Measurements from ENCODE around the gene ABR. TPM values are rescaled to one million over a fixed set of nuclear protein-coding genes. Genes with fewer than 3 reads are reported as not detected.

ABR gene
- total RNA-seq, 4 donors from 2014 or later: 78.0 to 208 (median 106) TPM

- Histone ChIP-seq H3K4me1 (peaks cover 8% of the 10 kb centered on the region), H3K27me3 (no peaks in the 10 kb centered on the region), H3K4me3 (no peak overlapping the region), H3K36me3 (peaks cover 3% of the 10 kb centered on the region), H3K27ac (no peak overlapping the region), H3K9me3 (no peaks in the 10 kb centered on the region)
- DNase-seq (ENCODE audit: low spot score in 2 of 2): no peak
- no peak for TF ChIP-seq POLR2A (IDR thresholded peaks at IDR 0.05)
- no peak for TF ChIP-seq EP300 (IDR thresholded peaks at IDR 0.05)
- TF ChIP-seq POLR2AphosphoS5 (IDR thresholded peaks at IDR 0.05): no peak
- no peak for TF ChIP-seq CTCF (IDR thresholded peaks at IDR 0.05)
- 100% methylated on average over 2 of the region's 11 CpGs for WGBS
Observed at GRCh38 chr17:1166276-1166675, 13.5 kb downstream of the ABR start.

DNA sequence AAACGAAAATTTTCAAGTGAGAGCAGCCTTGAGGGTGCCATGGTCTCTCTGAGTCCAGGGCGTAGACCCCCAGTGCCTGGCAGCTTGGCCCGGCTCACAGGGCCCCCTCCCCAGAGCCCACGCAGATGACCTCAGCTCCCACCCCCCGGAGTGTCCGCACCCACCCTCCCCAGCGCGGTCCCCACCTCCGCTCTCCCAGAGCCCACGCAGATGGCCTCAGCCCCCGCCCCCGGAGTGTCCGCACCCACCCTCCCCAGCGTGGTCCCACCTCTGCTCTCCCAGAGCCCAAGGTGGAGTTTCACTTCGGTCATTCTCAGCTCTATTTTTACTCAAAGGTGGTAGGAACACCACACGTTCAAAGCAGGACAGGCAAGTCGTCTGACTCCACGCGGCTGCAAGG is 13.9 kb downstream of the ABR start:
- Histone ChIP-seq H3K9me3 (no peaks in the 10 kb centered on the region), H3K27ac (no peak overlapping the region), H3K27me3 (no peaks in the 10 kb centered on the region), H3K4me3 (no peak overlapping the region), H3K36me3 (peaks cover 3% of the 10 kb centered on the region), H3K4me1 (peaks cover 8% of the 10 kb centered on the region)
- no peak for DNase-seq (ENCODE audit: low spot score in 2 of 2)
- TF ChIP-seq POLR2A (IDR thresholded peaks at IDR 0.05) (no peak), EP300 (IDR thresholded peaks at IDR 0.05) (no peak), CTCF (IDR thresholded peaks at IDR 0.05) (no peak), POLR2AphosphoS5 (IDR thresholded peaks at IDR 0.05) (no peak)
- WGBS: 90% methylated on average over 13 of the region's 19 CpGs

DNA sequence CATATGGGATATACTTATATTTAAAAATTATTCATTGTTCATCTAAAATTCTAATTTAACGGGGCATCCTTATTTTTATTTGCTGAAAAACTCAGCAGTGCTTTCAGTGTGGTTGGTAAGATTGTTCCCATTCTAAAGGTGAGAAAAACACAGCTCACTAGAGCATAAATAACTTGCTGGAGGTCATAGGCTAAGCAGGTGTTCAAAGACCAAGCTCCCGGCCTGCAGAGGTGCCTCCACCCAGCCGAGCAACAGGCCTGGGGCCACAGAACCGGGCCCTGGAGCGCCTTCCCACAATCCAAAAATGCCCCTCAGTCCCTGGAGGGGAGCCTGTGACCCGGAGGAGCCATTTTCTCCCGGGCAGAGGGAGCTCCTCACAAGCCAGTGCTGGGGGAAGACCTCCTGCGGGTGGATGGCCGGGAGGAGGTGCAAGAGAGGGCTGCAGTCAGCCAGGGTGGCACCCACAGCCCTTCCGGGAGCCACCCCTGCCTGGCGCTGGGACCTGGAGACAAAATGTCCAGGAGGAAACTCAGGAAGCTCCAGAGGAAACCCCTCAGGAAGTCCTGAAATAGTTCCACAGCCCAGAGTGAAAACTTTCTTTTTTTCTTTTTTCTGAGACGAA is 14.7 kb downstream of the ABR start:
- DNase-seq (ENCODE audit: low spot score in 2 of 2): no peak
- H3K9me3 ChIP-seq: no peaks in the 10 kb centered on the region
- WGBS: 64% methylated on average over 12 of the region's 12 CpGs
- H3K4me3 ChIP-seq: no peak overlapping the region
- H3K4me1 ChIP-seq: peaks cover 8% of the 10 kb centered on the region
- no peaks in the 10 kb centered on the region for H3K27me3 ChIP-seq
- H3K36me3 ChIP-seq: peaks cover 3% of the 10 kb centered on the region
- no peak overlapping the region for H3K27ac ChIP-seq
- TF ChIP-seq POLR2A (IDR thresholded peaks at IDR 0.05): no peak
- TF ChIP-seq POLR2AphosphoS5 (IDR thresholded peaks at IDR 0.05): no peak
- TF ChIP-seq EP300 (IDR thresholded peaks at IDR 0.05): no peak
- TF ChIP-seq CTCF (IDR thresholded peaks at IDR 0.05): no peak

- Histone ChIP-seq H3K4me3 (no peak overlapping the region), H3K27ac (no peak overlapping the region), H3K36me3 (no peaks in the 10 kb centered on the region), H3K9me3 (no peaks in the 10 kb centered on the region), H3K4me1 (peaks cover 5% of the 10 kb centered on the region), H3K27me3 (no peaks in the 10 kb centered on the region)
- DNase-seq (ENCODE audit: low spot score in 2 of 2): no peak
- WGBS: 91% methylated on average over 13 of the region's 16 CpGs
- TF ChIP-seq POLR2A (IDR thresholded peaks at IDR 0.05): no peak
- TF ChIP-seq POLR2AphosphoS5 (IDR thresholded peaks at IDR 0.05): no peak
- no peak for TF ChIP-seq CTCF (IDR thresholded peaks at IDR 0.05)
- TF ChIP-seq EP300 (IDR thresholded peaks at IDR 0.05): no peak
Observed at GRCh38 chr17:1162116-1162855, 17.5 kb downstream of the ABR start.

DNA sequence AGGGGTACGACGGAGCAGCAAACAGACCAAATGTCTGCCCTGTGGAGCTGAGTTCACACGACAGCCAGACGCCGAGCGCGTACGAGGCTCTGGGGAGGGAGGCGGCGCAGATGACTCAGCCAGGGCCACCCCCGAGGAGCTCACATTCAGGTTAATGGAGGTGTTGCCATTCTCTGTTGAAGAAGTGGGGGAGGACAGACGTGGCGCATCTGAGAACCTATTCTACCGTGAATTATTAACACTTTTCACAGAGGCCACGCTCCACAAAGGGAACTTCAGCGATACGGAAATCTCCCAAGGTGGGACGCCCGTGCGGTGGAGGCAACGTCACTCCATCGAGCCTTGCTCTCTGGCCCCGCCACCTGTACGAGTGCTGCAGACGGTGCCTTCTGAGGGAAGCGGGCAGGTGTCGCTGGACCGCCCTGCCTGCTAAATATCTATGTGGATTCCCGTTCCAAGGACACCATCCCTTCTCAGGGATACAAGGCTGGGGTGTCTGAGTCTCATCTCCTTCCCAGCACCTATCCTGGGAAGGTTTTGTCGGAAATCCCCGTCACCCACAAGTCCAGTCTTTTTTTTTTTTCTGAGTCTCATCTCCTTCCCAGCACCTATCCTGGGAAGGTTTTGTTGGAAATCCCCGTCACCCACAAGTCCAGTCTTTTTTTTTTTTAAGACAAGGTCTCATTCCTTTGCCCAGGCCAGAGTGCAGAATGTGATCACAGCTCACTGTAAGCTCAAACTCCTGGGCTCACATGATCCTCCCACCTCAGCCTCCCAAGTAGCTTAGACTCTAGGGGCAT is 19.0 kb downstream of the ABR start:
- Histone ChIP-seq H3K9me3 (no peaks in the 10 kb centered on the region), H3K27ac (no peak overlapping the region), H3K27me3 (no peaks in the 10 kb centered on the region), H3K4me1 (peaks cover 3% of the 10 kb centered on the region), H3K4me3 (no peak overlapping the region), H3K36me3 (no peaks in the 10 kb centered on the region)
- TF ChIP-seq CTCF (IDR thresholded peaks at IDR 0.05): no peak
- TF ChIP-seq EP300 (IDR thresholded peaks at IDR 0.05): no peak
- TF ChIP-seq POLR2A (IDR thresholded peaks at IDR 0.05): no peak
- no peak for DNase-seq (ENCODE audit: low spot score in 2 of 2)
- 91% methylated on average over 32 of the region's 32 CpGs for WGBS

Data from suprapubic skin (tissue), 4 donors.